ENCODE results near the gene RPL32.

DNA sequence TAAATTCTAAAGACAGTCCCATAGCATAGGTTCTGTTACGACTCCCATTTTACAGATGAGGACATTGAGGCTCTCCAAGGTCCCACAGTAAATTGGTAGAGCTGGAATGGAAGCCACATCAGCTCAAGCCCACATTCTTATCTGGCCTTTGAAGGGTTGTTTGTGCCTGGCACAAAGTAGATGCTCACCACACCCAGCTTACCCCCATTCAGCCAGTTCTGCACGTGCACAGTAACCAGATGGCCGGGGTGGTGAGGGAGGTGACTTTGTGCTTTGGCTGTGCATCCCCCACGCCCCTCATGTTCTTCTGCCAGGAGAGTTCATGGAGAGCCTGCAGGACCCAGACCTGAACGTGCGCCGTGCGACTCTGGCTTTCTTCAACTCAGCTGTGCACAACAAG, 16.2 kb downstream of the RPL32 start:
- TF ChIP-seq POLR2A (IDR thresholded peaks at IDR 0.05; ENCODE audit: low read depth, low read length) (no peak), RCOR1 (IDR thresholded peaks at IDR 0.05; ENCODE audit: insufficient replicate concordance, low read length) (no peak), SMC3 (IDR thresholded peaks at IDR 0.05; ENCODE audit: low read depth, low read length) (no peak)
- TF ChIP-seq, protein P1, sequence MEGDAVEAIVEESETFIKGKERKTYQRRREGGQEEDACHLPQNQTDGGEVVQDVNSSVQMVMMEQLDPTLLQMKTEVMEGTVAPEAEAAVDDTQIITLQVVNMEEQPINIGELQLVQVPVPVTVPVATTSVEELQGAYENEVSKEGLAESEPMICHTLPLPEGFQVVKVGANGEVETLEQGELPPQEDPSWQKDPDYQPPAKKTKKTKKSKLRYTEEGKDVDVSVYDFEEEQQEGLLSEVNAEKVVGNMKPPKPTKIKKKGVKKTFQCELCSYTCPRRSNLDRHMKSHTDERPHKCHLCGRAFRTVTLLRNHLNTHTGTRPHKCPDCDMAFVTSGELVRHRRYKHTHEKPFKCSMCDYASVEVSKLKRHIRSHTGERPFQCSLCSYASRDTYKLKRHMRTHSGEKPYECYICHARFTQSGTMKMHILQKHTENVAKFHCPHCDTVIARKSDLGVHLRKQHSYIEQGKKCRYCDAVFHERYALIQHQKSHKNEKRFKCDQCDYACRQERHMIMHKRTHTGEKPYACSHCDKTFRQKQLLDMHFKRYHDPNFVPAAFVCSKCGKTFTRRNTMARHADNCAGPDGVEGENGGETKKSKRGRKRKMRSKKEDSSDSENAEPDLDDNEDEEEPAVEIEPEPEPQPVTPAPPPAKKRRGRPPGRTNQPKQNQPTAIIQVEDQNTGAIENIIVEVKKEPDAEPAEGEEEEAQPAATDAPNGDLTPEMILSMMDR (conservative IDR thresholded peaks at IDR 0.05; ENCODE audit: low read depth, low read length), result no peak
- TF ChIP-seq, protein P2, sequence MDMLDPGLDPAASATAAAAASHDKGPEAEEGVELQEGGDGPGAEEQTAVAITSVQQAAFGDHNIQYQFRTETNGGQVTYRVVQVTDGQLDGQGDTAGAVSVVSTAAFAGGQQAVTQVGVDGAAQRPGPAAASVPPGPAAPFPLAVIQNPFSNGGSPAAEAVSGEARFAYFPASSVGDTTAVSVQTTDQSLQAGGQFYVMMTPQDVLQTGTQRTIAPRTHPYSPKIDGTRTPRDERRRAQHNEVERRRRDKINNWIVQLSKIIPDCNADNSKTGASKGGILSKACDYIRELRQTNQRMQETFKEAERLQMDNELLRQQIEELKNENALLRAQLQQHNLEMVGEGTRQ (IDR thresholded peaks at IDR 0.05; ENCODE audit: low read depth, low read length), result no peak
- TF ChIP-seq, protein P3, sequence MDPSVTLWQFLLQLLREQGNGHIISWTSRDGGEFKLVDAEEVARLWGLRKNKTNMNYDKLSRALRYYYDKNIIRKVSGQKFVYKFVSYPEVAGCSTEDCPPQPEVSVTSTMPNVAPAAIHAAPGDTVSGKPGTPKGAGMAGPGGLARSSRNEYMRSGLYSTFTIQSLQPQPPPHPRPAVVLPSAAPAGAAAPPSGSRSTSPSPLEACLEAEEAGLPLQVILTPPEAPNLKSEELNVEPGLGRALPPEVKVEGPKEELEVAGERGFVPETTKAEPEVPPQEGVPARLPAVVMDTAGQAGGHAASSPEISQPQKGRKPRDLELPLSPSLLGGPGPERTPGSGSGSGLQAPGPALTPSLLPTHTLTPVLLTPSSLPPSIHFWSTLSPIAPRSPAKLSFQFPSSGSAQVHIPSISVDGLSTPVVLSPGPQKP (IDR thresholded peaks at IDR 0.05; ENCODE audit: borderline replicate concordance, low read depth, low read length), result no peak
